GM23248 (cell line): ENCODE data around the gene RNF183.

Experiments used
- EZH2 ChIP-seq: fragments of 200-600 bp; sonication (generic); IDR thresholded peaks from 2 replicates; pipeline ENCODE4 v1.6.1; 2018; ENCODE audit warnings: antibody characterized with exemption, mild to moderate bottlenecking; ENCODE audit not compliant: insufficient read depth, poor library complexity, severe bottlenecking
- EZH2phosphoT487 ChIP-seq: fragments of 200-600 bp; sonication (generic); IDR thresholded peaks from 2 replicates; pipeline ENCODE4 v1.6.1; 2018; ENCODE audit warnings: antibody characterized with exemption, moderate library complexity, mild to moderate bottlenecking, low read depth; ENCODE audit not compliant: insufficient read depth

- TF ChIP-seq EZH2 (no peak), EZH2phosphoT487 (no peak)
Measured at GRCh38 chr9:113317777-113318176, 14.6 kb upstream of the RNF183 start.
